Measurements from ENCODE around the gene EFNA3.

The EFNA3 gene

DNA sequence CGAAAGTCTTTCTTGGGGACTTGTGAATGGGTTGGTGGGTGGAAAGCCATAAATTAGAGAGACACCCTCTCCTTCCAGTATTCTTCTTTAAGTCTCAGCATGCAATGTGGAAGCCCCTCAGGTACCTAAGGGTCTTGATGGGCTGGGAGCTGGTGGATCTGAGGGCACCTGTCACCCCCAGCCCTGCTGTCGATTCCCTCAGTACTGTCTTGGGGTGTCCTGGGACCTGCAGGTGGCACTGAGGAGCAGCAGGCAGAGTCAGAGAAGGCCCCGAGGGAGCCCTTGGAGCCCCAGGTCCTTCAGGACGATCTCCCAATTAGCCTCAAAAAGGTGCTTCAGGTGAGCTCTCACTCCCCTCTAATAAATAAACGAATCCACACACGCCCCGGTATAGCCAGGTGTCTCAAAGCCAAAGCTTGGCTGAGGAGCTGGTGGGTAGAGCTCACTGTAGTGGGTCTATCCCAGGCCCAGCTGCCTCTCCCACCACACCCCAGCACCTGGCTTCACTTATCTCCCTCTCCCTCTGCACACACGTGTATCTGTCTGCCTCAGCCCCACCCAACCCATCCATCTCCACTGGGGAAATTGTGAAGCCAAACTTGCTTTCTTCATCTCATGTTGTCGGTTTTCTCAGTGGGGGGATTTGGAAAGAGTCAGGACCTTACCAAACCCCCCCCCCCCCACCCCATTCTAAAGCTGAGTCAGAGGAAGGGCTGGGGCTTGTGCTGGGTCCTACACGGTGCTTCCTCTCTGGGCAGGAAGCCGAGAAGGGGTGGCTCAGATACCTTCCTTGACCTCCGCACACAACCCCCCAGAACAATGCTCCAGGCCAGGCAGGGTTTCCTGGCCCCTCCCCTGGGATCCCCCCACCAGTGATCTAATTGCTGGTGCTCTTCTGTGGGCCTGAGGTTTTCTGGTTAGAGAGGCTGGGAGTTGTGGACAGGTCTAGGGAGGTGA lies 25.9 kb upstream of the EFNA3 start:
- TF ChIP-seq GATA3 (IDR thresholded peaks at IDR 0.05; ENCODE audit: low read depth, low read length) (no peak), GATA2 (IDR thresholded peaks at IDR 0.05; ENCODE audit: low read depth, low read length) (no peak)

DNA sequence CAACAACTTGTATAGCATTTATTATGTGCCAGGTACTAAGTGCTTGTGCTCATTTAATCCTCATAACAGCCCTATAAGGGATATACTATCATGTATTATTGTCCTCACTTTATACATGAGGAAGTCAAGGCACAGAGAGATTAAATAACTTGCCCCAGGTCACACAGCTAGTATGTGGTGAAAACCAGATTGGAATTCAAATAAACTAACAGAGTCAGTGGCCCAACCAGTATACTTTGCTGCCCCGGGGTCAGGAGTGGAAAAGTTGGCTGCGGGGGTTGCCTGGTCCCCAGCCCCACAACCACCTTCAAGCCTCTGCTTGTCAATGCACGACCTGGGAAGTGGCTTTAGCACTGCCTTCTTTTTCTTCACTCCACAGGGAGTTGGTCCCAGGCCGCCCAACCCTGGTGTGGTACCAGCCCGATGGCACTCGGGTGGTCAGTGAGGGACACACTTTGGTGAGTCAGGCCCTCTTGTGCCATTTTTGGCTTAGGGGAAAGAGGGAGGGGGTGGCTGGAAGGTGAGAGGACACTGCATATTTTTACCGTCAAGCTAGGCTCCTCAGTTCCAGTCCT lies 25.0 kb upstream of the EFNA3 start:
- no peak for TF ChIP-seq GATA2 (IDR thresholded peaks at IDR 0.05; ENCODE audit: low read depth, low read length)
- no peak for TF ChIP-seq GATA3 (IDR thresholded peaks at IDR 0.05; ENCODE audit: low read depth, low read length)

DNA sequence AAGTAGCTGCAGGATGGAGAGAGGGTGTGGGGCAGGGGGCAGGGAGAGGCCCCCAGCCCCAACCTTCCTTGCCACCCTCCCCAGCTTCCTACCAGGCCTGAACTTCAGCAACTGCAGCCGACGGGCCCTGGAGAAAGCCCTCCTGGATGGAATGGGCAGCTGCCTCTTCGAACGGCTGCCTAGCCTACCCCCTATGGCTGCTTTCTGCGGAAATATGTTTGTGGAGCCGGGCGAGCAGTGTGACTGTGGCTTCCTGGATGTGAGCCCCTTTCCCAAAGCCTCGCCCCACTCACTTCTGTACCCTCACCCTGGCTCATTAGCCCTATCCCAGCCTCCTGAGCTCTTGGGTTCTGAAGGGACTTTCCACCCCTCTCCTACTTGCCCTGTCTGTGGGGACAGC lies 21.5 kb upstream of the EFNA3 start:
- TF ChIP-seq GATA3 (IDR thresholded peaks at IDR 0.05; ENCODE audit: low read depth, low read length) (no peak), GATA2 (IDR thresholded peaks at IDR 0.05; ENCODE audit: low read depth, low read length) (no peak)

DNA sequence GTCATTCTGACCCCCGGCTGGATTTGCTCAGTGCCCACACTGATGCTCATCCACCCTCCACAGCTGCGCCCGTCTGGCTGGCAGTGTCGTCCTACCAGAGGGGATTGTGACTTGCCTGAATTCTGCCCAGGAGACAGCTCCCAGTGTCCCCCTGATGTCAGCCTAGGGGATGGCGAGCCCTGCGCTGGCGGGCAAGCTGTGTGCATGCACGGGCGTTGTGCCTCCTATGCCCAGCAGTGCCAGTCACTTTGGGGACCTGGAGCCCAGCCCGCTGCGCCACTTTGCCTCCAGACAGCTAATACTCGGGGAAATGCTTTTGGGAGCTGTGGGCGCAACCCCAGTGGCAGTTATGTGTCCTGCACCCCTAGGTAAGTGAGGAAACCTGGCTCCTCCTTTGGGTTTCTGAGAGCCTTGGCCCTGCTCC lies 20.8 kb upstream of the EFNA3 start:
- TF ChIP-seq GATA3 (IDR thresholded peaks at IDR 0.05; ENCODE audit: low read depth, low read length) (no peak), GATA2 (IDR thresholded peaks at IDR 0.05; ENCODE audit: low read depth, low read length) (no peak)

DNA sequence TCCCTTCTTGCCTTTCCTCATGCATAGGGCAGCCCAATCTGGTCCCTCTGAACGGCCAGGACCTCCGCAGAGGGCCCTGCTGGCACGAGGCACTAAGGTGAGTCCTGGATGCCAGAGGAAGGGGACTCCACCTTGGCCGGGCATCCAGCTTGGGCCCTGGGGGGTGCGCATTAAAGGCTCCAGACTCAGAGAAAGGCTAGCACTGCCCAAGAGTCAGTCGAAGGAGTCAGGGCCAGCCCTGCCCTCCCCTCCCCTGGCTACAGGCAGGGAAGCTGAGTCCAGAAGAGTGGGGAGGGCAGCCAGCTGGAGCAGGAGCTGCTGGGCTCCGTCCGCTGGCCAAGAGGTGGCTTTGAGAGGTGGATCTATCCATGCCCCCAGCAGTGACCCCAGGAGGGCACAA lies 17.9 kb upstream of the EFNA3 start:
- TF ChIP-seq GATA2 (IDR thresholded peaks at IDR 0.05; ENCODE audit: low read depth, low read length) (no peak), GATA3 (IDR thresholded peaks at IDR 0.05; ENCODE audit: low read depth, low read length) (no peak)

DNA sequence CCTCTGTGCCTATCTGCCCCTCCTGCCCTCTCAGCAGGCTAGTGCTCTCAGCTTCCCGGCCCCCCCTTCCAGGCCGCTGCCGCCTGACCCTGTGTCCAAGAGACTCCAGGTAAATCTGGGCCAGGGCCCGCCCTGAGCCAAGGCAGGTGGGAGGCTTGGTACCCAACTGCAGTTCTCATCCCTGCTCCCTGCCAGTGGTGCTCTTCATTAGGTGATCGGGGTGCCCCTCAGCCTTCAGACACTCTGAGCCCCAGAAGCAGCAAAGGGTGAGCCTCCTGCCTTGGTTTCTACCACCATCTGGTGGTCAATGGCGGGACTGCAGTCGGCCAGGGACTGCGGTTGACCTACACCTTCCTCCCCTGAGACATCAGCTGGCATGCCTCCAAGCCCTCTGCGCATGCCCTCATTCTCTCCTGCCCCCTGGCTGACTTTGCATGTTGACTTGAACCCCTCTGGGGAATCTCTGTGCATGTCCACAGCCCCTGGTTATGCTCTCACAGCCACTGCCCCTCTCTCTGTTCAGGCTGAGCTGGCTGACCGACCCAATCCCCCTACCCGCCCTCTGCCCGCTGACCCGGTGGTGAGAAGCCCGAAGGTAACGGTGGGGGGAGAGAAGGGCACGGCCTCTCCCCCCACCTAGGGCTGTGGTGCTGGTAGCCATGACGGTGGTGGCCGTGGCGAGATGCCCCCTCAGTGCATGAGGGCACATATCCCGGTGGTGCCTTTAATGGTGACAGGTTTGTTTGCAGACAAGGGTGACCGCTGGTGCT lies 17.1 kb upstream of the EFNA3 start:
- TF ChIP-seq GATA3 (IDR thresholded peaks at IDR 0.05; ENCODE audit: low read depth, low read length) = no peak
- TF ChIP-seq GATA2 (IDR thresholded peaks at IDR 0.05; ENCODE audit: low read depth, low read length) = no peak

DNA sequence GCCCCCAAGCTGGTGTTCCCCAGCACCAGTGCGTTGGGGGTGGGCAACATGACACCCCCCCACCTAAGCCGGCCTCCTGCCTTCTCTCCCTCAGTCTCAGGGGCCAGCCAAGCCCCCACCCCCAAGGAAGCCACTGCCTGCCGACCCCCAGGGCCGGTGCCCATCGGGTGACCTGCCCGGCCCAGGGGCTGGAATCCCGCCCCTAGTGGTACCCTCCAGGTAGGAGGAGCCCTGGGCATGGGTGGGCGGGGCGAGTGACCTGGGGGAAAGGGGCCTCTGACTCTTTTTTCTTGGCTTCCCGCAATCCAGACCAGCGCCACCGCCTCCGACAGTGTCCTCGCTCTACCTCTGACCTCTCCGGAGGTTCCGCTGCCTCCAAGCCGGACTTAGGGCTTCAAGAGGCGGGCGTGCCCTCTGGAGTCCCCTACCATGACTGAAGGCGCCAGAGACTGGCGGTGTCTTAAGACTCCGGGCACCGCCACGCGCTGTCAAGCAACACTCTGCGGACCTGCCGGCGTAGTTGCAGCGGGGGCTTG lies 16.4 kb upstream of the EFNA3 start:
- no peak for TF ChIP-seq GATA2 (IDR thresholded peaks at IDR 0.05; ENCODE audit: low read depth, low read length)
- no peak for TF ChIP-seq GATA3 (IDR thresholded peaks at IDR 0.05; ENCODE audit: low read depth, low read length)

DNA sequence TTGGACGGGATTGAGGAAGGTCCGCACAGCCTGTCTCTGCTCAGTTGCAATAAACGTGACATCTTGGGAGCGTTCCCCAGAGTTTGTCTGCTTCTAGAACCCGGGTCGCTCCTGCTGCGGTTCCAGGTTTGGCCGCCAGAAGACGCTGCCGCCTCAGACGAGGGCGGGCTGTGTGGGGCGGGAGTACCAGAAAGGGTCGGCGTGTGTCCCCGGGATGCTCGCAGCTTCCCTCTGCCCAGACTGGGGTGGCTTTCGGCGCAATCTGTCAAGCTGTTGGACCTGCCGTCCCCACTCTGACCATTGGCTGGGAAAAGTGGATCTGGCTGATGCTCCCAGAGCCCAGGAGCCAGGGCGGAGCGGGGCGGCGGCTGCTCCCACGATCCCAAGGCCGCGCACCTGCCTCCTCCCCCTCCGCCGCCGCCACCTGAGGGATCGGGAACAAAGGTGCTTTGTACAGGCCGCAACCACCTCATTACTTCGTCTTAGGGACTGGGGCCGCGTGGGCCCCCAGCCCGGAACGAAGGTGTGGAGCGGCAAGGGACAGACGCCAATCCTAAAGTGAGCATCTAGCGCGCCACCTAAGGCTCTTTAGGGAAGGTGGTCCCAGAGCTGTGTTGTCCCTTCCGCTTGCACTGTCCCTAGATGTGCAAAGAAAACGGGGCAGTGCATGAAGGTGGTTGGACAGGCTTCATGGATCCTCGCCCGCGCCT lies 15.8 kb upstream of the EFNA3 start:
- no peak for TF ChIP-seq GATA2 (IDR thresholded peaks at IDR 0.05; ENCODE audit: low read depth, low read length)
- no peak for TF ChIP-seq GATA3 (IDR thresholded peaks at IDR 0.05; ENCODE audit: low read depth, low read length)

DNA sequence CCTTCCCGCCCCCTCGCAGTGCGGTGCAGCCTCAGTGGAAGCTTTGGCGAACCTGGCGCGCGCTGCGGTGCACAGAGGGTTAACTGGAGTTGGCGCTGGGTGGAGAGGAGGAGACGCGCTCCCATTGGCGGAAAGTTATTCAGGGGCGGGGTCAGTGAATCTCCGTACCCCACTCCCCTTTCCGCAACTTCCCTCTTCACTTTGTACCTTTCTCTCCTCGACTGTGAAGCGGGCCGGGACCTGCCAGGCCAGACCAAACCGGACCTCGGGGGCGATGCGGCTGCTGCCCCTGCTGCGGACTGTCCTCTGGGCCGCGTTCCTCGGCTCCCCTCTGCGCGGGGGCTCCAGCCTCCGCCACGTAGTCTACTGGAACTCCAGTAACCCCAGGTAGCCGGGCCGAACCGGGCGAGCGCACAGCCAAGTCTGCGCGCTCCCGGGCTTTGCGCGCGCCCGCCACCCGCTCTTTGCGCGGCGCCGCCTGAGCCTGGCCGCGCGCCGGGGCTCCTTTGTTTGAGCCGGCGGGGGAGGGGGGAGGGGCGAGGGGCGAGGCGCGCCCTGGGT lies 15.0 kb upstream of the EFNA3 start, which contains the start of gene EFNA4:
EFNA4 (plus strand) TSS at position 191 of the 561 bp plus-strand sequence; CDS start at position 275, 84 bp downstream.
- TF ChIP-seq GATA3 (IDR thresholded peaks at IDR 0.05; ENCODE audit: low read depth, low read length) (no peak), GATA2 (IDR thresholded peaks at IDR 0.05; ENCODE audit: low read depth, low read length) (no peak)

DNA sequence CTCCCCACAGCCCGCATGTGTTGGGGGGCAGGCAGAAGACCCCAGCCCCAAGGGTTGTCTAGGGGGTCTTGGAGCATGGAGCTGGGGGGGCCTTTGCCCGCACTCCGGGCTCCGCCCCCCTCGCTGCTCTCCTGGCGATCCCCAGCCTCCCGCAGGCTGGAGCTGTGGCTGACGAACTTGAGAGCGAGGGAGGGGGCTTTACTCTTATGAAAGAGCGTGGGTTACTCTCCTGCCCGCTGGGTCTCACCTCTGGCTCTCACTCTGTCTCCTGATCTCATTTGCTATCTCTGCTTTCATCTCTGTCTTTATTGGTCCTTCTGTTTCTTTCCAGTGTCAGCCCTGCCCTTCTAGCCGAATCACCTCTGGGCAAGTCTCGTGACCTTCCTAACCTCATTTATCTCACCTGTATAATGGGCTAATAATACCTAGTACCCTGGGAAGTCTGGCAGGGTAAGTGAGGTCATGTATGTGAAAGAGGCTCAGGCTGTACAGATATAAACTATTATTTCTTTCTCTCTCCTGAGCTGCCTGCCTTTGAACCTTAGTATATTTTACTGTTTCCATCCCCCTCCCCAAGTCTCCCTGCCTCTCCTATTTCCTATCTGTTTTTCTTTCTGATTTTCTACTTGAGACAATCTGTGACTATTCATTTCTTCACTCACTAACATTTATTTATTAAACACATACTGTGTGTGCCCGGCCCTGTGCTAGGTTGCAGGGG lies 14.4 kb upstream of the EFNA3 start:
- TF ChIP-seq GATA3 (IDR thresholded peaks at IDR 0.05; ENCODE audit: low read depth, low read length) (no peak), GATA2 (IDR thresholded peaks at IDR 0.05; ENCODE audit: low read depth, low read length) (peak; percentile 59; the same call in 1 of the 2 replicates)

DNA sequence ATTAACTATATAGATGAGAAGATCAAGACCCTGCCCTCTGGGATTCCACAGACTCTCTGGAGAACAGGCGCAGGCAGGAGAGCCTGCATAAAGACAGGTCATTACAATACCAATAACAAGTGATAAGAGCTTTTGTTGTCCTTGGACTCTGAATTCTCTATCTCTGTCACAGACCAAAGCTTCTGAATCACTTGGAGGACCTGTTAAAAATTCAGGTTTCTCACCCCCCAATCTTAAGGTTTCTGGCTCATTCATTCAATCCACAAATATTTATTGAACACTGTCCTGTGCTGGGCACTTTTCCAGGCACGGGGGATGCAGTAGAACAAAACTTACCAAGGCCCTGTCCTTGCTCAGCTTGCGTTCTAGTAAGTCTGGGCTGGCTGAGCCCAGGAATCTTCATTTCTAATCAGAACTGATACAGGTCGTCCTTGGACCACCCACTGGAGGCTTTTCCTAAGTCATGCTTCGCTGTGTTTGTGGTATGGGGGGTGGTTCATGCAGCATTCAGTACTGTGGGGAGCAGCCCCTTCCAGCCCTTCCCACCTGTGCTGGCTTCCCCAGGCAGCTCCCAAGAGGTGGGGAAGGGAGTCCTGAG lies 13.7 kb upstream of the EFNA3 start:
- TF ChIP-seq GATA3 (IDR thresholded peaks at IDR 0.05; ENCODE audit: low read depth, low read length) (no peak), GATA2 (IDR thresholded peaks at IDR 0.05; ENCODE audit: low read depth, low read length) (no peak)

DNA sequence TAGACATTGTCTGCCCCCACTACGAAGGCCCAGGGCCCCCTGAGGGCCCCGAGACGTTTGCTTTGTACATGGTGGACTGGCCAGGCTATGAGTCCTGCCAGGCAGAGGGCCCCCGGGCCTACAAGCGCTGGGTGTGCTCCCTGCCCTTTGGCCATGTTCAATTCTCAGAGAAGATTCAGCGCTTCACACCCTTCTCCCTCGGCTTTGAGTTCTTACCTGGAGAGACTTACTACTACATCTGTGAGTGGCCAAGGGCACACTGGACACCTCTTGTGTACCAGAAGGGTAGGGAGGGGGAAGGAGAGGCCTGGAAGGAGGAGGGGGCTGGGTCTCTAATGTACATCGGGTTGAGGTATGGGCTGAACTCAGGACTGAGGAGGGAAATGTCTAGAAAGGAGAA lies 11.9 kb upstream of the EFNA3 start:
- no peak for TF ChIP-seq GATA2 (IDR thresholded peaks at IDR 0.05; ENCODE audit: low read depth, low read length)
- no peak for TF ChIP-seq GATA3 (IDR thresholded peaks at IDR 0.05; ENCODE audit: low read depth, low read length)
